H1 (cell line): ENCODE measurements around the gene ADAD1. TPM values are rescaled to one million over a fixed set of nuclear protein-coding genes. Genes with fewer than 3 reads are reported as not detected.

ENCODE experiments used
- CTCF ChIA-PET: fragments of 300-600 bp; sonication (Branson Sonifier 250); formaldehyde crosslinking; loops from one replicate; lab custom pipeline; 2021; ENCODE audit not compliant: partially characterized antibody; lab: Charles Lee
- POLR2A ChIA-PET: fragments of 300-600 bp; sonication (Branson Sonifier 250); formaldehyde crosslinking; loops from one replicate; lab custom pipeline; 2021; ENCODE audit warnings: inconsistent platforms; ENCODE audit not compliant: partially characterized antibody; lab: Charles Lee
- DNase-seq, 2 experiments: peaks; one replicate each; pipeline versions ENCODE4 v3.0.0 to v3.0.0-alpha.2; 2010 to 2022; ENCODE audit warnings: low spot score in 2 of 2, low read depth in 1 of 2, mixed read lengths in 1 of 2
- FAIRE-seq: peaks from 2 replicates; lab custom pipeline; 2011; peaks lifted over from hg19 to GRCh38; lab: Jason Lieb, UNC
- H2AFZ ChIP-seq: 2 replicates; pipeline ENCODE4 v1.8.1; 2012; ENCODE audit warnings: low read length, inconsistent platforms
- H2AK5ac ChIP-seq: 2 replicates; pipeline ENCODE4 v1.6.1; 2013; ENCODE audit warnings: low read depth, low read length
- H2BK120ac ChIP-seq: replicated peaks from 2 replicates; pipeline ENCODE3; 2013; ENCODE audit warnings: low read depth, low read length, inconsistent platforms
- H2BK12ac ChIP-seq: 2 replicates; pipeline ENCODE4 v1.6.1; 2013; ENCODE audit warnings: low read depth, low read length
- H2BK15ac ChIP-seq: 2 replicates; pipeline ENCODE4 v1.6.1; 2013; ENCODE audit warnings: low read length
- H2BK20ac ChIP-seq: 2 replicates; pipeline ENCODE4 v1.6.1; 2013; ENCODE audit warnings: low read length
- H2BK5ac ChIP-seq: 2 replicates; pipeline ENCODE4 v1.6.1; 2013; ENCODE audit warnings: low read depth, low read length
- H3K14ac ChIP-seq: 2 replicates; pipeline ENCODE4 v1.6.1; 2013; ENCODE audit warnings: inconsistent platforms; ENCODE audit not compliant: insufficient read length
- H3K18ac ChIP-seq: 2 replicates; pipeline ENCODE4 v1.6.1; 2013; ENCODE audit warnings: low read length; ENCODE audit errors: extremely low read depth
- H3K23ac ChIP-seq: 2 replicates; pipeline ENCODE4 v1.6.1; 2013; ENCODE audit warnings: inconsistent platforms; ENCODE audit not compliant: insufficient read length
- H3K23me2 ChIP-seq: 2 replicates; pipeline ENCODE4 v1.6.1; 2013; ENCODE audit warnings: low read depth, low read length
- H3K27ac ChIP-seq: 2 replicates; pipeline ENCODE4 v1.6.1; 2011; ENCODE audit warnings: low read depth, low read length, inconsistent platforms
- H3K27me3 ChIP-seq, 4 experiments: replicated peaks in 1 of 4; 1 replicate in 1 of 4; 2 replicates in 3 of 4; pipeline versions ENCODE4 v1.6.1 to v1.8.1; 2011 to 2013; ENCODE audit warnings: low read length in 3 of 4, mild to moderate bottlenecking in 3 of 4, inconsistent platforms in 2 of 4, mixed read lengths in 2 of 4, moderate library complexity in 1 of 4; ENCODE audit not compliant: control insufficient read depth in 3 of 4, insufficient read depth in 3 of 4; ENCODE audit errors: extremely low read depth in 1 of 4
- H3K36me3 ChIP-seq, 4 experiments: 2 replicates each; pipeline versions ENCODE4 v1.6.1 to v1.8.1; 2011 to 2013; ENCODE audit warnings: mild to moderate bottlenecking in 4 of 4, low read length in 3 of 4, moderate library complexity in 2 of 4, control low read depth in 1 of 4, inconsistent platforms in 1 of 4; ENCODE audit not compliant: insufficient read depth in 4 of 4, control insufficient read depth in 2 of 4
- H3K4ac ChIP-seq: replicated peaks from 2 replicates; pipeline ENCODE3; 2013; ENCODE audit warnings: low read length, low read depth, mixed read lengths, inconsistent platforms; ENCODE audit not compliant: insufficient read length
- H3K4me1 ChIP-seq, 4 experiments: replicated peaks in 1 of 4; 1 replicate in 1 of 4; 2 replicates in 3 of 4; pipeline versions ENCODE4 v1.6.1 to v1.8.1; 2011 to 2013; ENCODE audit warnings: low read length in 3 of 4, inconsistent platforms in 2 of 4, mixed read lengths in 1 of 4; ENCODE audit not compliant: insufficient read depth in 4 of 4, control insufficient read depth in 3 of 4
- H3K4me2 ChIP-seq, 2 experiments: 2 replicates each; pipeline versions ENCODE4 v1.6.1 to v1.8.1; 2011 to 2013; ENCODE audit warnings: low read depth in 2 of 2, low read length in 2 of 2, control low read depth in 1 of 2, inconsistent platforms in 1 of 2, mild to moderate bottlenecking in 1 of 2; ENCODE audit not compliant: insufficient read depth in 1 of 2
- H3K4me3 ChIP-seq, 4 experiments: fragments of 200-600, 300-600 bp in 1 of 4; sonication (generic), shearing (Covaris generic), sonication (Bioruptor Twin) in 1 of 4; 2 replicates each; pipeline versions ENCODE4 v1.5.1 to v1.8.1; 2011 to 2016; ENCODE audit warnings: low read length in 4 of 4, low read depth in 3 of 4, control low read depth in 2 of 4, inconsistent platforms in 2 of 4, mild to moderate bottlenecking in 2 of 4, mixed read lengths in 1 of 4, moderate library complexity in 1 of 4; ENCODE audit not compliant: insufficient read depth in 2 of 4; ENCODE audit errors: extremely low read depth in 1 of 4
- H3K56ac ChIP-seq: replicated peaks from 2 replicates; pipeline ENCODE3; 2013; ENCODE audit warnings: low read depth, mild to moderate bottlenecking, mixed read lengths, low read length, inconsistent platforms; ENCODE audit not compliant: insufficient read length
- H3K79me1 ChIP-seq: 2 replicates; pipeline ENCODE4 v1.6.1; 2013; ENCODE audit warnings: low read depth, low read length, control low read depth
- H3K79me2 ChIP-seq, 2 experiments: 2 replicates each; pipeline versions ENCODE4 v1.6.1 to v1.8.1; 2012 to 2013; ENCODE audit warnings: low read length in 2 of 2, mild to moderate bottlenecking in 2 of 2, inconsistent platforms in 1 of 2; ENCODE audit not compliant: insufficient read depth in 2 of 2, control insufficient read depth in 1 of 2
- H3K9ac ChIP-seq, 4 experiments: replicated peaks in 1 of 4; 1 replicate in 1 of 4; 2 replicates in 3 of 4; pipeline versions ENCODE4 v1.6.1 to v1.8.1; 2011 to 2013; ENCODE audit warnings: low read depth in 3 of 4, low read length in 3 of 4, control low read depth in 2 of 4, mild to moderate bottlenecking in 2 of 4, moderate library complexity in 2 of 4, inconsistent platforms in 1 of 4; ENCODE audit errors: extremely low read depth in 1 of 4
- H3K9me3 ChIP-seq, 2 experiments: 2 replicates each; pipeline versions ENCODE4 v1.6.1 to v1.8.1; 2012 to 2013; ENCODE audit warnings: mild to moderate bottlenecking in 2 of 2, moderate library complexity in 2 of 2, control low read depth in 1 of 2, inconsistent platforms in 1 of 2, low read depth in 1 of 2, low read length in 1 of 2, mixed read lengths in 1 of 2; ENCODE audit not compliant: insufficient read depth in 2 of 2
- H4K20me1 ChIP-seq, 2 experiments: replicated peaks in 1 of 2; 2 replicates each; pipeline versions ENCODE3 to v1.8.1; 2011 to 2013; ENCODE audit warnings: inconsistent platforms in 2 of 2, low read length in 2 of 2, mild to moderate bottlenecking in 1 of 2; ENCODE audit not compliant: insufficient read depth in 2 of 2, control insufficient read depth in 1 of 2
- H4K5ac ChIP-seq: 2 replicates; pipeline ENCODE4 v1.6.1; 2013; ENCODE audit warnings: low read length, low read depth, mixed read lengths, inconsistent platforms; ENCODE audit not compliant: insufficient read length
- H4K8ac ChIP-seq: 2 replicates; pipeline ENCODE4 v1.8.0; 2013; ENCODE audit warnings: mild to moderate bottlenecking, moderate library complexity, low read length, inconsistent platforms; ENCODE audit not compliant: insufficient read depth; ENCODE audit errors: extremely low read depth
- H4K91ac ChIP-seq: replicated peaks from 2 replicates; pipeline ENCODE3; 2013; ENCODE audit warnings: low read length, mixed read lengths, inconsistent platforms; ENCODE audit not compliant: insufficient read length
- ASH2L ChIP-seq: fragments of 200-600, 300-600 bp; sonication (generic); IDR thresholded peaks from one replicate; pipeline ENCODE4 v1.7.1; 2017; ENCODE audit warnings: low read length
- ATF2 ChIP-seq: IDR thresholded peaks from 2 replicates; pipeline ENCODE4 v1.6.1; 2012; ENCODE audit warnings: low read length, inconsistent platforms
- CBX8 ChIP-seq: fragments of 300-800, 300-1000 bp; sonication (generic); IDR thresholded peaks from 2 replicates; pipeline ENCODE4 v1.7.1; 2016; ENCODE audit warnings: low read depth, low read length, borderline replicate concordance
- EP300 ChIP-seq, 2 experiments: IDR thresholded peaks; 1 replicate in 1 of 2; 2 replicates in 1 of 2; pipeline ENCODE4 v1.6.1; 2011 to 2012; ENCODE audit warnings: low read depth in 2 of 2, low read length in 2 of 2, mild to moderate bottlenecking in 2 of 2, borderline replicate concordance in 1 of 2, inconsistent platforms in 1 of 2, moderate library complexity in 1 of 2
- EZH2 ChIP-seq: fragments of 200-600 bp; sonication (generic); IDR thresholded peaks from 2 replicates; pipeline ENCODE4 v1.7.1; 2012; ENCODE audit warnings: low read depth, mild to moderate bottlenecking, moderate library complexity, low read length, inconsistent platforms; ENCODE audit not compliant: severe bottlenecking
- GTF2F1 ChIP-seq: IDR thresholded peaks from 2 replicates; pipeline ENCODE4 v1.6.1; 2012; ENCODE audit warnings: low read depth, low read length, improper control_type of control experiment, borderline replicate concordance
- JUND ChIP-seq: IDR thresholded peaks from 2 replicates; pipeline ENCODE4 v1.6.1; 2011; ENCODE audit warnings: mild to moderate bottlenecking, improper control_type of control experiment, low read length
- KDM4A ChIP-seq: IDR thresholded peaks from one replicate; pipeline ENCODE4 v1.7.1; 2012; ENCODE audit warnings: low read depth, mild to moderate bottlenecking, moderate library complexity, low read length, inconsistent platforms; ENCODE audit not compliant: severe bottlenecking
- SUZ12 ChIP-seq: fragments of 200-600 bp; sonication (generic); IDR thresholded peaks from 2 replicates; pipeline ENCODE4 v1.6.1; 2012; ENCODE audit warnings: mild to moderate bottlenecking, inconsistent platforms, low read length, moderate library complexity, mixed read lengths
- TEAD4 ChIP-seq: IDR thresholded peaks from 2 replicates; pipeline ENCODE4 v1.6.1; 2012; ENCODE audit warnings: low read depth, low read length, inconsistent platforms, mixed read lengths
- USF2 ChIP-seq: IDR thresholded peaks from 2 replicates; pipeline ENCODE4 v1.6.1; 2011; ENCODE audit warnings: low read length, improper control_type of control experiment
- WGBS, 2 experiments: shearing (Covaris generic) in 1 of 2; methylation state at CpG; one replicate each; pipeline versions ENCODE4 v1.1.6 to v1.1.7; 2013 to 2015; ENCODE audit warnings: low lambda C conversion rate in 2 of 2, mixed read lengths in 2 of 2, inconsistent platforms in 1 of 2, low coverage in 1 of 2, missing lambda C conversion rate in 1 of 2; ENCODE audit not compliant: insufficient replicate concordance in 2 of 2, insufficient coverage in 1 of 2, insufficient read length in 1 of 2; ENCODE audit errors: extremely low coverage in 1 of 2, missing lambda C conversion rate in 1 of 2; 5-methylcytosine and 5-hydroxymethylcytosine counted together
- polyA plus RNA-seq, 7 experiments: library from polyadenylated mRNA; depleted of rRNA in 3 of 7; stranded (reverse) in 5 of 7; unstranded in 2 of 7; fragments of >200 nt in 5 of 7; fragments of 200-250 nt in 2 of 7; gene quantifications; 1 replicate in 5 of 7; 2 replicates in 1 of 7; 4 replicates in 1 of 7; pipeline versions ENCODE4 v1.2.1 to v1.2.3, GENCODE V29; 2011 to 2013; ENCODE audit warnings: missing spikeins in 2 of 7, mixed read lengths in 2 of 7
- total RNA-seq: library from RNA; stranded (reverse); fragmentation: NEBNext Ultra II Directional; extraction: Animal tissue kit (Norgen Biotek cat#: 25700); gene quantifications from 2 replicates; pipeline ENCODE4 v1.2.1, GENCODE V29; 2021

ADAD1 gene
- total and polyA plus RNA-seq, 2 of the 8 experiments (the other 6 are each of a cell fraction or from before 2014, with no cell fraction given) = not detected

- Histone ChIP-seq H4K91ac (no peak overlapping the region), H2BK20ac (no peak overlapping the region), H3K4me1 (no peaks in the 10 kb centered on the region), H2AFZ (no peak overlapping the region), H3K56ac (no peak overlapping the region), H2BK120ac (no peak overlapping the region), H2BK12ac (no peak overlapping the region), H2BK5ac (no peak overlapping the region), H3K27ac (no peak overlapping the region), H4K20me1 (no peaks in the 10 kb centered on the region), H3K36me3 (no peaks in the 10 kb centered on the region), H3K14ac (no peak overlapping the region), H3K27me3 (no peaks in the 10 kb centered on the region), H3K23me2 (no peaks in the 10 kb centered on the region), H2AK5ac (no peak overlapping the region), H4K5ac (no peak overlapping the region), H2BK15ac (no peak overlapping the region), H3K9me3 (no peaks in the 10 kb centered on the region; a peak in 1 of 4 replicates), H3K4me2 (no peak overlapping the region), H3K79me2 (no peaks in the 10 kb centered on the region), H4K8ac (no peak overlapping the region), H3K4me3 (no peak overlapping the region), H3K18ac (no peak overlapping the region), H3K79me1 (no peaks in the 10 kb centered on the region), H3K9ac (no peak overlapping the region), H3K23ac (no peak overlapping the region), H3K4ac (no peak overlapping the region)
- DNase-seq (no peak), FAIRE-seq (no peak)
- ChIA-PET POLR2A (no interaction called here), CTCF (interaction anchor here (1.1 kb wide), 1 partner anchor 19 kb away, joined by 3 read pairs; no protein-coding TSS in a partner anchor)
- 89% methylated on average over 4 of the region's 4 CpGs; no CpG with 5 or more reads in 1 of the 2 experiments for WGBS, 2 experiments
- TF ChIP-seq KDM4A (no peak), EP300 (IDR thresholded peaks at IDR 0.05; ENCODE audit: borderline replicate concordance in 1 of 2, low read depth in 2 of 2, low read length in 2 of 2) (no peak), EZH2 (no peak), SUZ12 (no peak), TEAD4 (no peak), JUND (no peak), GTF2F1 (no peak), ASH2L (no peak), ATF2 (no peak), USF2 (no peak), CBX8 (no peak)
Measured at GRCh38 chr4:122383341-122383740, 4.5 kb downstream of the ADAD1 start.
